ENCODE data around the gene COG2. TPM values are rescaled to one million over a fixed set of nuclear protein-coding genes. Genes with fewer than 3 reads are reported as not detected.

The COG2 gene
- total and polyA plus RNA-seq, 2 of the 13 experiments (the other 11 are each of a cell fraction or from before 2014, with no cell fraction given), result 16.8 to 36.3 TPM

DNA sequence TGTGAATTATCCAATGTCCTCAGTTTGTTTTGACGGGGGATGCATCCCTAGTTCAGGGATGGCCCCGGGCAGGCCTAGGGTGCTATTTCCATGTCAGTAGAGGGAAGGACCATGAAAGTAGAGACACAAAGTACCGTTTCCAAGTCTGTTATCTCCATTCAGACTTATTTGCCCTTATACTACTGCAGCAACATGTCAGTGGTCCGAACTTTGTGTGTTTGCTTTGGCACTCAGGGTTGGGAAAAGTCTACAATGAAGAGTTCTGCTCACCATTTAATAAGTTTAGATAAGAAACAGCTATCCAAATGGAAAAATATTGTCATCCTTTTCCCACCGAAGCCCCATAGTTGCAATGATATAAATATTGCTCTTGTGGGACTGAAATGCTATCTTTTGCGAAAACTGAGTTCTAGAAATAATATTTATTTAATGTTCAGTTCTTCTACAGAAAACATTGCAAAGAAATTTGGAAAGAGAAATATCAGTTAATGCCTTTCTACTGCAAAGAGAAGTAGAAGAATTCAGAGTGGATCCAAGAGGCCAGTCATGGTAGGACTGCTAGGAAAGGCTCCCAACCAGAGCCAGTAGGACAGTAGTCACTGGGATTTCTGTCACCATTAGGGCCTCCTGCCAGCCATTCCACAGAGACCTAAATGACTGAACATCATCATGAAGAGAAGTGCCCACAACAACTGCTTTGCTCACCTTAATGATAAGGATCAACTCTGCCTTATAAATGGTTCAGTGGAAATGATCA is 83.2 kb downstream of the COG2 start (continued):
- TF ChIP-seq, protein P1, sequence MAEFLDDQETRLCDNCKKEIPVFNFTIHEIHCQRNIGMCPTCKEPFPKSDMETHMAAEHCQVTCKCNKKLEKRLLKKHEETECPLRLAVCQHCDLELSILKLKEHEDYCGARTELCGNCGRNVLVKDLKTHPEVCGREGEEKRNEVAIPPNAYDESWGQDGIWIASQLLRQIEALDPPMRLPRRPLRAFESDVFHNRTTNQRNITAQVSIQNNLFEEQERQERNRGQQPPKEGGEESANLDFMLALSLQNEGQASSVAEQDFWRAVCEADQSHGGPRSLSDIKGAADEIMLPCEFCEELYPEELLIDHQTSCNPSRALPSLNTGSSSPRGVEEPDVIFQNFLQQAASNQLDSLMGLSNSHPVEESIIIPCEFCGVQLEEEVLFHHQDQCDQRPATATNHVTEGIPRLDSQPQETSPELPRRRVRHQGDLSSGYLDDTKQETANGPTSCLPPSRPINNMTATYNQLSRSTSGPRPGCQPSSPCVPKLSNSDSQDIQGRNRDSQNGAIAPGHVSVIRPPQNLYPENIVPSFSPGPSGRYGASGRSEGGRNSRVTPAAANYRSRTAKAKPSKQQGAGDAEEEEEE (CRISPR knock-in tag; IDR thresholded peaks at IDR 0.05; ENCODE audit: borderline replicate concordance), result no peak
- TF ChIP-seq HNRNPK (IDR thresholded peaks at IDR 0.05; ENCODE audit: low read depth, low read length, poor library complexity, severe bottlenecking), result no peak
- TF ChIP-seq ZNF446 (CRISPR knock-in tag; IDR thresholded peaks at IDR 0.05), result no peak
- TF ChIP-seq AGO1 (IDR thresholded peaks at IDR 0.05; ENCODE audit: low read depth, low read length, poor library complexity, severe bottlenecking), result no peak
- no peak for TF ChIP-seq NFYB (CRISPR knock-in tag; IDR thresholded peaks at IDR 0.05)
- TF ChIP-seq, protein P2, sequence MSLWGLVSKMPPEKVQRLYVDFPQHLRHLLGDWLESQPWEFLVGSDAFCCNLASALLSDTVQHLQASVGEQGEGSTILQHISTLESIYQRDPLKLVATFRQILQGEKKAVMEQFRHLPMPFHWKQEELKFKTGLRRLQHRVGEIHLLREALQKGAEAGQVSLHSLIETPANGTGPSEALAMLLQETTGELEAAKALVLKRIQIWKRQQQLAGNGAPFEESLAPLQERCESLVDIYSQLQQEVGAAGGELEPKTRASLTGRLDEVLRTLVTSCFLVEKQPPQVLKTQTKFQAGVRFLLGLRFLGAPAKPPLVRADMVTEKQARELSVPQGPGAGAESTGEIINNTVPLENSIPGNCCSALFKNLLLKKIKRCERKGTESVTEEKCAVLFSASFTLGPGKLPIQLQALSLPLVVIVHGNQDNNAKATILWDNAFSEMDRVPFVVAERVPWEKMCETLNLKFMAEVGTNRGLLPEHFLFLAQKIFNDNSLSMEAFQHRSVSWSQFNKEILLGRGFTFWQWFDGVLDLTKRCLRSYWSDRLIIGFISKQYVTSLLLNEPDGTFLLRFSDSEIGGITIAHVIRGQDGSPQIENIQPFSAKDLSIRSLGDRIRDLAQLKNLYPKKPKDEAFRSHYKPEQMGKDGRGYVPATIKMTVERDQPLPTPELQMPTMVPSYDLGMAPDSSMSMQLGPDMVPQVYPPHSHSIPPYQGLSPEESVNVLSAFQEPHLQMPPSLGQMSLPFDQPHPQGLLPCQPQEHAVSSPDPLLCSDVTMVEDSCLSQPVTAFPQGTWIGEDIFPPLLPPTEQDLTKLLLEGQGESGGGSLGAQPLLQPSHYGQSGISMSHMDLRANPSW (CRISPR knock-in tag; IDR thresholded peaks at IDR 0.05; ENCODE audit: borderline replicate concordance), result no peak
- TF ChIP-seq POLR2AphosphoS2 (IDR thresholded peaks at IDR 0.05; ENCODE audit: low read depth, low read length), result no peak
- TF ChIP-seq RCOR2 (CRISPR knock-in tag; IDR thresholded peaks at IDR 0.05), result peak; percentile 65
- no peak for TF ChIP-seq RFX1 (IDR thresholded peaks at IDR 0.05)
- no peak for TF ChIP-seq ZFP90 (CRISPR knock-in tag; IDR thresholded peaks at IDR 0.05; ENCODE audit: borderline replicate concordance)
- TF ChIP-seq DNMT3B (CRISPR knock-in tag; conservative IDR thresholded peaks at IDR 0.05), result no peak
- TF ChIP-seq, protein P3, sequence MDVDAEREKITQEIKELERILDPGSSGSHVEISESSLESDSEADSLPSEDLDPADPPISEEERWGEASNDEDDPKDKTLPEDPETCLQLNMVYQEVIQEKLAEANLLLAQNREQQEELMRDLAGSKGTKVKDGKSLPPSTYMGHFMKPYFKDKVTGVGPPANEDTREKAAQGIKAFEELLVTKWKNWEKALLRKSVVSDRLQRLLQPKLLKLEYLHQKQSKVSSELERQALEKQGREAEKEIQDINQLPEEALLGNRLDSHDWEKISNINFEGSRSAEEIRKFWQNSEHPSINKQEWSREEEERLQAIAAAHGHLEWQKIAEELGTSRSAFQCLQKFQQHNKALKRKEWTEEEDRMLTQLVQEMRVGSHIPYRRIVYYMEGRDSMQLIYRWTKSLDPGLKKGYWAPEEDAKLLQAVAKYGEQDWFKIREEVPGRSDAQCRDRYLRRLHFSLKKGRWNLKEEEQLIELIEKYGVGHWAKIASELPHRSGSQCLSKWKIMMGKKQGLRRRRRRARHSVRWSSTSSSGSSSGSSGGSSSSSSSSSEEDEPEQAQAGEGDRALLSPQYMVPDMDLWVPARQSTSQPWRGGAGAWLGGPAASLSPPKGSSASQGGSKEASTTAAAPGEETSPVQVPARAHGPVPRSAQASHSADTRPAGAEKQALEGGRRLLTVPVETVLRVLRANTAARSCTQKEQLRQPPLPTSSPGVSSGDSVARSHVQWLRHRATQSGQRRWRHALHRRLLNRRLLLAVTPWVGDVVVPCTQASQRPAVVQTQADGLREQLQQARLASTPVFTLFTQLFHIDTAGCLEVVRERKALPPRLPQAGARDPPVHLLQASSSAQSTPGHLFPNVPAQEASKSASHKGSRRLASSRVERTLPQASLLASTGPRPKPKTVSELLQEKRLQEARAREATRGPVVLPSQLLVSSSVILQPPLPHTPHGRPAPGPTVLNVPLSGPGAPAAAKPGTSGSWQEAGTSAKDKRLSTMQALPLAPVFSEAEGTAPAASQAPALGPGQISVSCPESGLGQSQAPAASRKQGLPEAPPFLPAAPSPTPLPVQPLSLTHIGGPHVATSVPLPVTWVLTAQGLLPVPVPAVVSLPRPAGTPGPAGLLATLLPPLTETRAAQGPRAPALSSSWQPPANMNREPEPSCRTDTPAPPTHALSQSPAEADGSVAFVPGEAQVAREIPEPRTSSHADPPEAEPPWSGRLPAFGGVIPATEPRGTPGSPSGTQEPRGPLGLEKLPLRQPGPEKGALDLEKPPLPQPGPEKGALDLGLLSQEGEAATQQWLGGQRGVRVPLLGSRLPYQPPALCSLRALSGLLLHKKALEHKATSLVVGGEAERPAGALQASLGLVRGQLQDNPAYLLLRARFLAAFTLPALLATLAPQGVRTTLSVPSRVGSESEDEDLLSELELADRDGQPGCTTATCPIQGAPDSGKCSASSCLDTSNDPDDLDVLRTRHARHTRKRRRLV (CRISPR knock-in tag; IDR thresholded peaks at IDR 0.05), result no peak
- TF ChIP-seq MED8 (CRISPR knock-in tag; IDR thresholded peaks at IDR 0.05; ENCODE audit: insufficient replicate concordance), result no peak
- TF ChIP-seq ZFP62 (CRISPR knock-in tag; IDR thresholded peaks at IDR 0.05), result no peak
- peak; percentile 76 for TF ChIP-seq ZMYM4 (CRISPR knock-in tag; IDR thresholded peaks at IDR 0.05)
- TF ChIP-seq ATAD3A (CRISPR knock-in tag; IDR thresholded peaks at IDR 0.05), result no peak
- TF ChIP-seq, protein P4, sequence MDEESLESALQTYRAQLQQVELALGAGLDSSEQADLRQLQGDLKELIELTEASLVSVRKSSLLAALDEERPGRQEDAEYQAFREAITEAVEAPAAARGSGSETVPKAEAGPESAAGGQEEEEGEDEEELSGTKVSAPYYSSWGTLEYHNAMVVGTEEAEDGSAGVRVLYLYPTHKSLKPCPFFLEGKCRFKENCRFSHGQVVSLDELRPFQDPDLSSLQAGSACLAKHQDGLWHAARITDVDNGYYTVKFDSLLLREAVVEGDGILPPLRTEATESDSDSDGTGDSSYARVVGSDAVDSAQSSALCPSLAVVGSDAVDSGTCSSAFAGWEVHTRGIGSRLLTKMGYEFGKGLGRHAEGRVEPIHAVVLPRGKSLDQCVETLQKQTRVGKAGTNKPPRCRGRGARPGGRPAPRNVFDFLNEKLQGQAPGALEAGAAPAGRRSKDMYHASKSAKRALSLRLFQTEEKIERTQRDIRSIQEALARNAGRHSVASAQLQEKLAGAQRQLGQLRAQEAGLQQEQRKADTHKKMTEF (CRISPR knock-in tag; IDR thresholded peaks at IDR 0.05), result no peak
- TF ChIP-seq ZNF160 (CRISPR knock-in tag; IDR thresholded peaks at IDR 0.05), result no peak
